ENCODE data around the gene MEP1B.

MEP1B gene

GRCh38 chr18:32242395-32242794 lies 52.6 kb downstream of the MEP1B start:
- Histone ChIP-seq H3K4me3 (ENCODE audit: insufficient read length, low read depth) (no peak overlapping the region), H3K27me3 (ENCODE audit: insufficient read depth, insufficient read length) (no peaks in the 10 kb centered on the region), H3K9me3 (ENCODE audit: insufficient read depth, low read length) (no peaks in the 10 kb centered on the region), H3K9ac (ENCODE audit: insufficient read length, low read depth) (no peak overlapping the region), H3K36me3 (ENCODE audit: insufficient read depth, insufficient read length, low read length) (no peaks in the 10 kb centered on the region), H3K4me1 (ENCODE audit: insufficient read depth, insufficient read length) (no peaks in the 10 kb centered on the region)
- TF ChIP-seq ZNF274 (IDR thresholded peaks at IDR 0.05; ENCODE audit: low read depth, low read length) = no peak
- no peak for TF ChIP-seq SUZ12 (IDR thresholded peaks at IDR 0.05; ENCODE audit: extremely low read depth, insufficient read depth, insufficient read length)
- no peak for TF ChIP-seq YY1 (IDR thresholded peaks at IDR 0.05; ENCODE audit: insufficient read depth, insufficient read length)
- no peak for DNase-seq (ENCODE audit: low read depth, low spot score)

GRCh38 chr18:32243358-32243757 lies 53.5 kb downstream of the MEP1B start:
- Histone ChIP-seq H3K9ac (ENCODE audit: insufficient read length, low read depth) (no peak overlapping the region), H3K9me3 (ENCODE audit: insufficient read depth, low read length) (no peaks in the 10 kb centered on the region), H3K27me3 (ENCODE audit: insufficient read depth, insufficient read length) (no peaks in the 10 kb centered on the region), H3K4me1 (ENCODE audit: insufficient read depth, insufficient read length) (no peaks in the 10 kb centered on the region), H3K36me3 (ENCODE audit: insufficient read depth, insufficient read length, low read length) (no peaks in the 10 kb centered on the region), H3K4me3 (ENCODE audit: insufficient read length, low read depth) (no peak overlapping the region)
- DNase-seq (ENCODE audit: low read depth, low spot score) = no peak
- TF ChIP-seq SUZ12 (IDR thresholded peaks at IDR 0.05; ENCODE audit: extremely low read depth, insufficient read depth, insufficient read length) (no peak), YY1 (IDR thresholded peaks at IDR 0.05; ENCODE audit: insufficient read depth, insufficient read length) (no peak), ZNF274 (IDR thresholded peaks at IDR 0.05; ENCODE audit: low read depth, low read length) (no peak)

GRCh38 chr18:32244881-32245280 lies 55.0 kb downstream of the MEP1B start:
- TF ChIP-seq SUZ12 (IDR thresholded peaks at IDR 0.05; ENCODE audit: extremely low read depth, insufficient read depth, insufficient read length) (no peak), YY1 (IDR thresholded peaks at IDR 0.05; ENCODE audit: insufficient read depth, insufficient read length) (no peak), ZNF274 (IDR thresholded peaks at IDR 0.05; ENCODE audit: low read depth, low read length) (no peak)
- no peaks in the 10 kb centered on the region for H3K9me3 ChIP-seq (ENCODE audit: insufficient read depth, low read length)

GRCh38 chr18:32249147-32249929 lies 59.5 kb downstream of the MEP1B start:
- H3K9ac ChIP-seq (ENCODE audit: insufficient read length, low read depth) = no peak overlapping the region
- no peak overlapping the region for H3K4me3 ChIP-seq (ENCODE audit: insufficient read length, low read depth)
- H3K9me3 ChIP-seq (ENCODE audit: insufficient read depth, low read length) = no peaks in the 10 kb centered on the region
- no peak for TF ChIP-seq ZNF274 (IDR thresholded peaks at IDR 0.05; ENCODE audit: low read depth, low read length)
- no peak for TF ChIP-seq YY1 (IDR thresholded peaks at IDR 0.05; ENCODE audit: insufficient read depth, insufficient read length)
- no peak for TF ChIP-seq SUZ12 (IDR thresholded peaks at IDR 0.05; ENCODE audit: extremely low read depth, insufficient read depth, insufficient read length)
- no peak for DNase-seq (ENCODE audit: low read depth, low spot score)
- no peaks in the 10 kb centered on the region for H3K4me1 ChIP-seq (ENCODE audit: insufficient read depth, insufficient read length)
- no peaks in the 10 kb centered on the region for H3K27me3 ChIP-seq (ENCODE audit: insufficient read depth, insufficient read length)
- no peaks in the 10 kb centered on the region for H3K36me3 ChIP-seq (ENCODE audit: insufficient read depth, insufficient read length, low read length)

More at GRCh38 chr18:32244881-32245280, 55.0 kb downstream of the MEP1B start:
- no peaks in the 10 kb centered on the region for H3K36me3 ChIP-seq (ENCODE audit: insufficient read depth, insufficient read length, low read length)
- H3K4me3 ChIP-seq (ENCODE audit: insufficient read length, low read depth) = no peak overlapping the region
- no peak for DNase-seq (ENCODE audit: low read depth, low spot score)
- H3K9ac ChIP-seq (ENCODE audit: insufficient read length, low read depth) = no peak overlapping the region
- H3K4me1 ChIP-seq (ENCODE audit: insufficient read depth, insufficient read length) = no peaks in the 10 kb centered on the region
- H3K27me3 ChIP-seq (ENCODE audit: insufficient read depth, insufficient read length) = no peaks in the 10 kb centered on the region

- no peak for DNase-seq (ENCODE audit: low read depth, low spot score)
These were observed 61.6 kb downstream of the MEP1B start for GRCh38 chr18:32251466-32251865.

GRCh38 chr18:32252141-32252860 lies 62.5 kb downstream of the MEP1B start:
- no peaks in the 10 kb centered on the region for H3K9me3 ChIP-seq (ENCODE audit: insufficient read depth, low read length)
- no peak overlapping the region for H3K4me3 ChIP-seq (ENCODE audit: insufficient read length, low read depth)
- H3K9ac ChIP-seq (ENCODE audit: insufficient read length, low read depth) = no peak overlapping the region
- H3K4me1 ChIP-seq (ENCODE audit: insufficient read depth, insufficient read length) = no peaks in the 10 kb centered on the region
- H3K36me3 ChIP-seq (ENCODE audit: insufficient read depth, insufficient read length, low read length) = no peaks in the 10 kb centered on the region
- no peaks in the 10 kb centered on the region for H3K27me3 ChIP-seq (ENCODE audit: insufficient read depth, insufficient read length)
- DNase-seq (ENCODE audit: low read depth, low spot score) = peak; percentile 3
- no peak for TF ChIP-seq ZNF274 (IDR thresholded peaks at IDR 0.05; ENCODE audit: low read depth, low read length)
- no peak for TF ChIP-seq YY1 (IDR thresholded peaks at IDR 0.05; ENCODE audit: insufficient read depth, insufficient read length)
- no peak for TF ChIP-seq SUZ12 (IDR thresholded peaks at IDR 0.05; ENCODE audit: extremely low read depth, insufficient read depth, insufficient read length)

More at GRCh38 chr18:32251466-32251865, 61.6 kb downstream of the MEP1B start:
- no peaks in the 10 kb centered on the region for H3K4me1 ChIP-seq (ENCODE audit: insufficient read depth, insufficient read length)
- no peak overlapping the region for H3K4me3 ChIP-seq (ENCODE audit: insufficient read length, low read depth)
- no peaks in the 10 kb centered on the region for H3K9me3 ChIP-seq (ENCODE audit: insufficient read depth, low read length)
- H3K36me3 ChIP-seq (ENCODE audit: insufficient read depth, insufficient read length, low read length) = no peaks in the 10 kb centered on the region
- H3K9ac ChIP-seq (ENCODE audit: insufficient read length, low read depth) = no peak overlapping the region
- no peaks in the 10 kb centered on the region for H3K27me3 ChIP-seq (ENCODE audit: insufficient read depth, insufficient read length)
- TF ChIP-seq YY1 (IDR thresholded peaks at IDR 0.05; ENCODE audit: insufficient read depth, insufficient read length) (no peak), SUZ12 (IDR thresholded peaks at IDR 0.05; ENCODE audit: extremely low read depth, insufficient read depth, insufficient read length) (no peak), ZNF274 (IDR thresholded peaks at IDR 0.05; ENCODE audit: low read depth, low read length) (no peak)

GRCh38 chr18:32255570-32255969 lies 65.7 kb downstream of the MEP1B start:
- no peak overlapping the region for H3K9ac ChIP-seq (ENCODE audit: insufficient read length, low read depth)
- H3K36me3 ChIP-seq (ENCODE audit: insufficient read depth, insufficient read length, low read length) = no peaks in the 10 kb centered on the region
- DNase-seq (ENCODE audit: low read depth, low spot score) = no peak
- no peaks in the 10 kb centered on the region for H3K27me3 ChIP-seq (ENCODE audit: insufficient read depth, insufficient read length)
- H3K4me1 ChIP-seq (ENCODE audit: insufficient read depth, insufficient read length) = no peaks in the 10 kb centered on the region
- no peak overlapping the region for H3K4me3 ChIP-seq (ENCODE audit: insufficient read length, low read depth)
- H3K9me3 ChIP-seq (ENCODE audit: insufficient read depth, low read length) = no peaks in the 10 kb centered on the region
- TF ChIP-seq ZNF274 (IDR thresholded peaks at IDR 0.05; ENCODE audit: low read depth, low read length) (no peak), YY1 (IDR thresholded peaks at IDR 0.05; ENCODE audit: insufficient read depth, insufficient read length) (no peak), SUZ12 (IDR thresholded peaks at IDR 0.05; ENCODE audit: extremely low read depth, insufficient read depth, insufficient read length) (no peak)

Data from NT2/D1 (cell line).